Activated T-cell treated with anti-CD3 and anti-CD28 coated beads, Interleukin-2, amount 50 U/mL, for 48 hours (primary cell): ENCODE measurements around the gene CRYAB.
A peak's percentile ranks its signal among the peaks of the same experiment; 100 is the strongest.
"Not testable (repeated sequence)": the region's sequence is repeated elsewhere in the genome, so short reads cannot be mapped to it uniquely, and the experiment has no call there.

Experiments
- DNase-seq, 2 experiments: peaks; one replicate each; pipeline ENCODE4 v3.0.0-alpha.2; 2020

The CRYAB gene

DNA sequence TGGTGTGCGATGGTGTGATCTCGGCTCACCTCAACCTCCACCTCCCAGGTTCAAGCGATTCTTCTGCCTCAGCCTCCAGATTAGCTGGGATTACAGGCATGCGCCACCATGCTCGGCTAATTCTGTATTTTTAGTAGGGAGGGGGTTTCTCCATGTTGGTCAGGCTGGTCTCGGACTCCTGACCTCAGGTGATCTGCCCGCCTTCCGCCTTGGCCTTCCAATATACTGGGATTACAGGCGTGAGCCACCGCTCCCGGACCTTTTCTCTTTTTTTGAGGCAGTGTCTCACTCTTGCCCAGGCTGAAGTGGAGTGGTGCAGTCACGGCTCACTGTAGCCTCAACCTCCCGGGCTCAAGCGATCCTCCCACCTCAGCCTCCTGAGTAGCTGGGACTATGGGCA is 21.6 kb upstream of the CRYAB start:
- DNase-seq = not testable (repeated sequence)

DNA sequence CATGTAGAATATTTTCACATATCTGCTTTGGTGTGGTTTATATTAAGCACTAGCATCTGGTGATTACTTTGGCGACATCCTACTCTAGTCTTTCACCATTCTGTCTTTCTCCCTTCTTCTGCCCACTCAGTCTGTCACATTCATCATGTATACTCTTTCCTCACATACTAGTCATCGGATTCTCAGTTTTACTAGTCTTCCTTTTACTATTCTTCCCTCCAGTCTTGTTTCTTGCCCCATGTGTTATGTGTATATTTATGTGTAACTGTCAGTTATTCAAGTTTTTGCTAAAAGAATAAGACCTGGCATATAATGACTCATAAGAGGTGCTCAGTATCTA is 21.0 kb upstream of the CRYAB start:
- no peak for DNase-seq

DNA sequence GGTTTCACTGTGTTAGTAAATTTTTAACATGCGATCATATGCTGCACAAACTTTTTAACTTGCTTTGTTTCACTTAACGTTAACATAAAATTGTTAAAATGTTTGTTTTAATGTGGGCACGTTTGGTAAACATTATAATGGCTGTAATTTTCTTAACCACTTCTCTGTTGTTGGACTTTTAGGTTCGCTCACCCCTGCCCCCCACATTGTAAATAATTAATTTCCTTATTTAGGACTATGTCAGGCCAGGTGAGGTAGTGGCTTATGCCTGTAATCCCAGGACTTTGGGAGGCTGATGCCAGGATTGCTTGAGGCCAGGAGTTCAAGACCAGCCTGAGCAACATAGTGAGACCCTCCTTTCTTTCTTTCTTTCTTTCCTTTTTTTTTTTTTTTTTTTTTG is 18.9 kb upstream of the CRYAB start:
- DNase-seq = no peak

DNA sequence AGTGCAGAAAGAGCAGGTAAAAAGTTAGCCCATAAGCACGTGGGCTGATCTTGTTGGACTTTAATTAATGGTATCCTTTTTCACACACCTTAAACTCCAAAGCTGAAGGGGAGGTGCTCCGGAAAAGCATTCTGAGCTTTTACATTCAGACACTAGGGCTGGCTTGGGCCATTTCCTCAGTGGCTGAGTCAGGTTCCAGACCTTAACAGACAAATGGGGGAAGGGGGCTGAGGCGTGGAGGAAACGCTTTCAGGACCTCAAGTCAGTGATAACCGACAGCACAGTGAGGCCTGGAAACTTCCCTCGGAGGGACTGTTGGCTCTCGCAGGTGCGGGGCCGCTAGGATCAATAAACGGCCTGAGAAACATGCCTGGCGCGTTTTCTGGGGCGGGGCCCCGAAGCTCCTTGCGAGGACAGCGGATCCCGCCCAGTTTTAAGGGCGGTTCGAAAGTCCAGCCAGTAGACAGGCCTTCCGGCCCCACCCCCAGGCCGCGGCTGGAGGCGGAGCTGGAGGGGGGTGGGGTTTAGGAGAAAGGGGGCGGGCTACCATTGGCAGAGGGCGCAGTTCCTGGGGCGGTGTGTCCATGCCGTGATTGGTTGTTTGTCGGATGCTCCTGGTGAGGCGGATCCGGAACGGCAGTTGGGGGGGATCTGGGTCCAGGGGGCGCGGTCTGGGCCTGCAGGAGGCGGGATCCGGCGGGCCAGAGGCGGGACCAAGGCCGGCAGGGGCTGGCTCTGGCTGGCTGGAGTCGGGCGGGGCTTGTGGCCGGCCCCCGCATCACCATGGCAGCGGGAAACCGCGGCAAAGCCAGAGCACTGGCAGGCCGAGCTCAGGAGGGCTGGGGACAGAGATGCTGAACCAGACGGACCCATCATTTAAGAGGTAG is 15.2 kb upstream of the CRYAB start:
- peak; percentile 98 to 99 for DNase-seq

DNA sequence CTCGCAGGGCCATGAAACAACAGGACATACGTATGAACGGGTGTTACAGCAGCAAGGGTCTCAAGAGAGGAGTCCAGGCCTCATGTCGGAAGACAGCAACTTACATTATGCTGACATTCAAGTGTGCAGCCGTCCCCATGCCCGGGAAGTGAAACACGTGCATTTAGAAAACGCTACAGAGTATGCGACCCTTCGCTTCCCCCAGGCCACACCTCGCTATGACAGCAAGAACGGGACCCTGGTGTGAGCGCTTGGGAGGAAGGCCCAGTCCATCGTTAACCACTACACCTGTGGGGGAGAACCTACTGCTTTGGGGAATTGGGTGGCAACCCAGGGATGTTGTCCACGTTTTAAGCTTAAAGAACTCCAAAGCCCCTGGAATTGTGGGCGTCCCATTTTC is 14.4 kb upstream of the CRYAB start:
- no peak for DNase-seq

DNA sequence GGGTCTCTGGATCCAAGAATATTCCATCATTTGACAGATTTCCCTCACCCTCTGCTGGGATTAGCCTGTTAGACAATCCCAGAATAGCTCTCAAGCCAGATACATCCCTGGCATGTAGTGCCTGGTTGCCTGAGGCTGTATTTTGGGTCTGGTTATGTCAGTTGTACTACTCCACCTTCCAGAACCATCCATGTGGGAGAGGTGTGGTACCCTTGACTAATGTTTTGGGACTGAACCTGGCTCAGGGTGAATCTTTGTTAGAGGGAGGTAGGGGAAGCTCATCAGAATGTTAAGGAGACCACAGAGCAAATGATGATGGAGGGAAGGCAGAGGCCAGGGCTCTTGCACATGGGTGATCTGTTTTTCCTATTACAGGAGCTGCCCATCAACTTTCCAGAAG is 12.4 kb upstream of the CRYAB start:
- DNase-seq = no peak

DNA sequence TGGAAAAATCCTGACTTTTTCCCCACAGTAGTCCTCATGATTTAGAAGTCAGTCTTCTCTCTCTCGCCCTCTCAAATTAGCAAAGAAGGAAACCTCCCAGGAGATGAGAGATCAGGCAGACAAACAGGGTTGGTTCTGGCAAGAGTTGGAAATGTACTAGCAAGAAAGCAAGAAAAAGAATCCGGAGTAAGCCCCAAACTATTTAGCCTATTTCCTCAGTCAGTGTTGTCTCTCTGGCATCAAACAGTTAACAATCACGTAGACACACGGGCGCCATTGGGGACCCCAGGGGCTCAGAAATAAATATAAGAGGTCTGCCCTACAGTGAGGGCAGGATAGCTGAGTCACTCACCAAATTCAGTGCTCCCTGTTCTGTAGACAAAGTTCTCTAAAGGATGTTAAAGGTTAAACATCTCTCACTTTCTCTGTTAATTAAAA is 11.8 kb upstream of the CRYAB start:
- DNase-seq = no peak

DNA sequence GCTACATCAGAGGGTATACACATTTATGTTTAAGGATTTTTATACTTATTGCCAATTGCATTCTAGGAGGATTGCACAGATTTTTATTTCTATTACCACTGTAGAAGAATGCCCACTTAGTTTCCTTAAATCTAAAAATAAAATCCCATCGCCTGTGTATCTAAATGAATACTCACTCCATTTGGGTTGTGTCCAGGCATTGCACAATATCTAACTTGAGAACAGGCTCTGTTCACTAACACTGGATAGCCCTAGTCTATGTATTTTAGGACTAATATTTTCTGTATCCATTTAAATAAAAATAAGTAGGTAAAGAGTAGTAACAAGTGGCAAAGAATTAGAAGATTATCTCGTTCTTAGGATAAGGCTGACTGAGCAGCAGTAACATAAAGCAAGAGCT is 11.2 kb upstream of the CRYAB start:
- no peak for DNase-seq

DNA sequence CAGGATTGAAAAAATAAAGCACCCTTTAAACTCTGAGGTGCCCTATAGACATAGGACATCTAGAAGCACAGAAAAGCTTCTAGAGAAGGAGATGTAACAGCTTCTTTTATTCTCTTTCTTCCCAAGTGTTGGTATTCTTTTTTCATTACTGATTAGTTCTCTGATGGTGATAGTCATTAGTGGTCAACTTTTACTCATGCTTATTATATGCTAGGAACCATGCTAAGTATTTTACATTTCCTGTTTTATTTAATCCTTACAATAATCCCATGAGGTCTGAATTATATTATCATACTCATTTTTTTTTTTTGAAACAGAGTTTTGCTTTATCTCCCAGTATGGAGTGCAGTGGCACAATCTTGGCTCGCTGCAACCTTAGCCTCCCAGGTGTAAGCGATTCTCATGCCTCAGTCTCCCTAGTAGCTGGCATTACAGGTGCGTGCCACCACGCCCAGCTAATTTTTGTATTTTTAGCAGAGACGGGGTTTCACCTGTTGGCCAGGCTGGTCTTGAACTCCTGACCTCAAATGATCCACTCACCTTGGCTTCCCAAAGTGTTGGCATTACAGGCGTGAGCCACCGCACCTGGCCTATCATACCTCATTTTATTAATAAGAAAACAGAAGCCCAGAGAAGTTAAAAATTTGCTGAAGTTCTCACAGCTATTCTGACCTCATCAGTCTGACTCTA is 10.1 kb upstream of the CRYAB start:
- DNase-seq = no peak

DNA sequence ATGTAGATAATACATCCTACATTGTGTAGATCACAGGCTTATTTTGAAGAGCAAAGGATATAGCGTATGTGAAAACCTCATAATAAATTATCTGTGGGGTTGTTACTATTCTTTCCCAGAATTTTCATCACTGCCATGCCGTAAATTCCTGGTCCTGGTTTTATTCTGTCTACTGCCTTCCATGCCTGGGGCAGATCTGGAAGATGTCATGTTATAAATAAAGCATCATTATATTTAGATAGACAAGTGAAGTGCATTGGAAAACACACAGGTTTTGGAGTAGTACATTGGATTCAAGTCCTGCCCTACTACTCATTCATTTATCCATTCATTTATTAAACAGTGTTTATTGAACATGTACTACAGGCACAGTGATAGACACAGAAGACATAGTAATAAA is 9.3 kb upstream of the CRYAB start:
- no peak for DNase-seq

DNA sequence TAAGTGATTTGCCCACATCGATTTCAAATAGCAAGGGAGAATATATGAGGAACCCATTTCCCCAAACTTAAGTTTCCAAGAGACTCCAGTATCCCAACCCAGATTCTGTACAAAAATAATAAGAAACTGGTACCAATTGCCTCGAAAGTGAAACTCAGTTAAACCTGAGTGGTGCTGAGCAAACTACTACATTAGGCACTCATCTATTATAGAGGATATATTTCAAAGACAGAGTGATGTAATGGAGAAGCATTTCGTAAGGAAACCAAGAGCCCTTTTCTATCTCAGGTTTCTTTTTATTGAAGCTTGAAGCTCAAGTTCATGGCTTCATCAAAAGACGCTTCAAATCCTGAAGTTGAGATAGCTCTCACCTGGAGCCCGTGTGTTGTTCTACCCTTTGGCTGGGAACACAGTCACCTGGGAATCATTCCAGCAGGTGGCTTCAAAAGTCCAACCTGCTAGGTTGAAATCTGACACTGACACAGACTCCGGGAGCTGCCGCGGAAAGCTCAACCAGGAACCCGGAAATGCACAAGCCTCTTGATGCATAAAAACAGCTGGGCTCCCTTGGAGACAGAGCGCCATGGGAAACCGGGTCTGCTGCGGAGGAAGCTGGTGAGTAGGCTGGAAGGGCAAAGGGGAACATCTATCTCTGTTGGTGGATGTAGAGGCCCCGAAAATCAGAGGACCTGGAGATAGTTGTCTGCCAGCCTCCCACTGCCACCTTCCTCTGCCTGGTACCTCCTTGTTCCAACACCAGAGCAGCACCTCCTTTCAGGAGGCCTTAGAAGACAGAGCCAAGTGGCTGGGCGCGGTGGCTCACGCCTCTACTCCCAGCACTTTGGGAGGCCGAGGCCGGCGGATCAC is 7.1 kb upstream of the CRYAB start, which contains the start of gene C11orf52:
Gene C11orf52 (plus strand): TSS at position 524 of the 867 bp plus-strand sequence. CDS start 60 bp downstream, at position 584.
- no peak for DNase-seq

DNA sequence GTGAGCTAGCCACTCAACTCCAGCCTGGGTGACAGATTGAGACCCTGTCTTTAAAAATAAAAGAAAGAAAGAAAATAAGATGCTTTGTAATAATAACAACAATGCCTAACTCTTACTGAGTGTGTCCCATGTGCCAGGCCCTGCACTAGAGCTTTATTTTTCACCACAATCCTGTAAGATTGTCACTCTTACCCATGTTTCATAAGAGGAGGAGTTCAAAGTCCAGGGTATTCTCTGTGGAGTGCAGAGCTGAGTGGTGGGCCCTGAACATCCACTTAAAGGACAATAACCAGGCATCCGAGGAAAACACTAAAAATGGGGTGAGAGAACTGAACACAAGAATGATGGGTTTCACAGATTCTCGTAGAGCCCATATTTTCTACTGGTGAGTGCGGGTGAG is 6.2 kb upstream of the CRYAB start:
- no peak for DNase-seq

DNA sequence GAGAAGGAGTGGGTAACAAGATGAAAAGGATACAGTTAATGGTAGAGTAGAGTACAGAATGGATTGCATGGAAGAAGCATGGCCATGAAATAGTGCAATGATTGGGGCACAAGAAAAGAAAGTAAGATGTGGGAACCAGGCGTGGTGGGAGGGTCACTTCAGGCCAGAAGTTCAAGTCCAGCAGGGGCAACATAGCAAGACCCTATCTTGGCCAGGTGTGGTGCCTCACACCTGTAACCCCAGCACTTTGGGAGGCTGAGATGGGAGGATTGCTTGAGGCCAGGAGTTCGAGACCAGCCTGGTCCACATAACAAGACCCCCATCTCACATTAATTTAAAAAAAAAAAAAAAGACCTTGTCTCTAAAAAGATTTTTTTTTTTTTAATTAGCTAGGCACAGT is 5.7 kb upstream of the CRYAB start:
- no peak for DNase-seq

DNA sequence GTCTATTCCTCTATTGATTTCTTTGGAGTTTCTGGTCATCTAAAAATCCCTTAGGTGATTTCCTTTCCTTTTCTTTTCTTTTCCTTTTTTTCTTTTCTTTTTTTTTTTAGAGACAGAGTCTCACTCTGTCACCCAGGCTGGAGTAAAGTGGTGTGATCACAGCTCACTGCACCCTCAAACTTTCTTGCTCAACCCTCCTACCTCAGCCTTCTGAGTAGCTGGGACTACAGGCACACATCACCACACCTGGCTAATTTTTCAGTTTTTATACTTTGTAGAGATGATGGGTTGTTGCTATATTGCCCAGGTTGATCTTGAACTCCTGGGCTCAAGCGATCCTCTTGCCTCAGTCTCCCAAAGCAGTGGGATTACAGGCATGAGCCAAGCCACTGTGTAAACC is 5.2 kb upstream of the CRYAB start:
- no peak for DNase-seq

DNA sequence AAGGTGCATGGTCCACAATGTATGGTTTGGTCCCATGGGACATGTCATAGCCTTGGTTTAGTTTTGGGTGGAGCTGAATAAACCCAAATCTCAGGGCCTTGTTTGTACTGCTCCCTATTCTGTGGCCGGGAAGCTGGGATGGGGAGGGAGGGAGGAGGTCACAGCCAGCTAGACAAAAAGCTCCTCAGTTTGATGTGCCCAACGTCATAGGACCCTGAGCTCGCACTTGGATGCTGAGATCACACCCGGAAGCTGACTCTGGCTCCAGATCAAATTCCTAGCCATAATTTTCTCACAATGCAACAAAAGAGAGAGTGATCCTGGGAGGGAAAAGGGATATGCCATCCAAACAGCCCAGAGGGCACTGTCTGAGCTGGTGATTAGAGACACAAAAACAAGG is 2.4 kb upstream of the CRYAB start:
- no peak for DNase-seq

DNA sequence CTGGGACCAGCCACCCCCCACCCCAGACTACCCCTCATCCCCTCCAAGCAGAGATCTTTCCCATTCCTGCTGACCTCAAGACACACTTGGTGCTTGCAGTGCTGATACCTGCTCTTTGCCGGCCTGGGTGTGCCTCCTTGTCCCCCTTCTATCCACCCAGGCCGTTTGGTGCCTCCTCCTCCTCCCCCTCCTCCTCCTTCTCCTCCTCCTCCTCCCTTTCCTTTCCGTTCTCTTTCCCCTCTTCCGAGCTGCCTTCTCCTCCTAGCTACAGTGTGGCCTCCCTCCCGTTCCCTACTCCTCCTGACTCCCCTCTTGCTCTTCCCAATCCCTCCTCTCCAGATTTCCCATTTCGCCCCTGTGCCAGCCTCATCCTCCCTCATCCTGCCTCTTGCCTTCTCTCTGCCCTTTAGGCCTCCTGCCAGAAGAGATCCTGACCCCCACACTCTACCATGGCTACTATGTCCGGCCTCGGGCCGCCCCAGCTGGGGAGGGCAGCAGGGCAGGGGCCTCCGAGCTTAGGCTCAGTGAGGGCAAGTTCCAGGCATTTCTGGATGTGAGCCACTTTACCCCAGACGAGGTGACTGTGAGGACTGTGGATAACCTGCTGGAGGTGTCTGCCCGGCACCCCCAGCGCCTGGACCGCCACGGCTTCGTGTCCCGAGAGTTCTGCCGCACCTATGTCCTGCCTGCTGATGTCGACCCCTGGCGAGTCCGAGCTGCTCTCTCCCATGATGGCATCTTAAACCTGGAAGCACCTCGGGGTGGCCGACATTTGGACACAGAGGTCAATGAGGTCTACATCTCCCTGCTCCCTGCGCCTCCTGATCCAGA is 1.7 kb upstream of the CRYAB start:
- no peak for DNase-seq

DNA sequence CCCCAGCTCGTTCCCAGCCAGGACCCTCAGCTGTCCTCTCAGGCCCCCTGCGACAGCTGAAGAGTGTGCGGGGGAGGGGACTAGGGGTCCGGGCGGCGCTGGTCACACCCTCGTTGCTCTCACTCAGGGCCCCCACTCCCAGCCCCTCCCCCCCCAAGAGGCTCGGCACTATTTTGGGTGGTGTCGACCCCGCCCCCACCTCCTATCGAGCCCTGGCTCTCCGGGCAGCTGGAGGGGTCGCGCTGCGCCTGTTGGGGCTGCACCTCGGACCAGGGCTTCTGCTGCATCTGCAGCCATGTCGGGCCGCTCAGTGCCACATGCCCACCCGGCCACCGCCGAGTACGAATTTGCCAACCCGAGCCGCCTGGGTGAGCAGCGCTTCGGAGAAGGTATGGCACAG is 965 bp upstream of the CRYAB start, which contains the start of gene HSPB2:
Gene HSPB2 (plus strand): TSS at position 200 of the 400 bp plus-strand sequence. CDS start 96 bp downstream, at position 296.
- no peak for DNase-seq

DNA sequence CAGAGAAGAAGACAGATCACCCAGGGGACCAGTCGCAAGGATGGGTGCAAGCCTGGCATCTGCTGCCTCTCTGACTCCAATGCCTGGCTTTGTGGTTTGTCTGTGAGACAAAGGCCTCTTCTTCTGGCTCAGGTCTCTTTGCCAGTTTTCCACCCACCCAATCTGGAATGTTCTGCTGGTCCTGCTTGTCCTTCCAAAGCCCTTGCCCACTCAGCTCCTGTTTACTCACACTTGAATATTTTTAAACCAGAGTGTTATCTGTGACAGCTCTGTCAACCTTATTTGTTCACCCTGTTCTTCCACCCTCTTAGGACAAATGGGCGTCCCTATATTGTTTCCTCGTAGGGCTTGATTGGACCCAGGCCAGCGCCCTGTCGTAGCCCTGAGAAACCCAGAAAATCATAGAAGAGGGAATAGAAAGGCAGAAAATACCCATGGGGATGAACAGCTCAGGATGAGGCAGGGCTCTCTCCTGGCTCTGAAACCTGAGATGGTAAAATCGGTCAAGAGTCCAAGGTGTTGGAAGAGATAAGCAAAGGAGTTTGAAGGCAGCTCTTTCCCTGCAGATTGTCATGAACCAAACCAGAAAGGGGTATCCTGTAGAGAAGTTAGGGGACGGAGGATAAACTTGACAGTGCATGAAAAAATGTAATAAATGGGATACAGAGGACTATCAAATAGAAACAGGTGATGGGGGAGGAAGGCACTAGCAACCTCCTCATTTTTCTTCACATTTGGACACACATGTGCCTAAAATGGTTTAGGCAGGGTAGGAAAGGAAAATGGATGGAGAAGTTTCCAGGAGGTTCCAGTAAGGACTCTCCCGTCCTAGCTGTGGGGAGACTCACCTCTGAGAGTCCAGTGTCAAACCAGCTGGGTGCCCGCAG is 651 bp downstream of the CRYAB start:
- no peak for DNase-seq

DNA sequence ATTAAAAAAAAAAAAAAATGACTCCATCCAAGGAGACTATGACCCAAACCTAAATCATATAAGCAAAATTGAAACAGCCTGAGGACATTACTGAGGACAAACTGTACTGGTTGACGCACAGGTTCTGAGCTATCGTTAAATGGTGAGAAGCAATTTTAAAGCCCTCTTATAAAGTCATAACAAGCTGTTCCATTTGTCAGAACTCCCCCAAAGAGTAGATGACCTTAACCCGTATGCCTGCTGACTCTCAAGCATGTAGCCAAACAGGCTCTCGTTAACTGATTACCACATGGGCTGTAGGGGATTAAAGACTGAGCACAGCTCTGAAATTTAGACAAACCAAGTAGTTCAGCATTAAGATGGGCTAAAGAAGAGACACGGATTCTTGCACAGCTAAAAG is 2.2 kb downstream of the CRYAB start:
- DNase-seq = no peak

DNA sequence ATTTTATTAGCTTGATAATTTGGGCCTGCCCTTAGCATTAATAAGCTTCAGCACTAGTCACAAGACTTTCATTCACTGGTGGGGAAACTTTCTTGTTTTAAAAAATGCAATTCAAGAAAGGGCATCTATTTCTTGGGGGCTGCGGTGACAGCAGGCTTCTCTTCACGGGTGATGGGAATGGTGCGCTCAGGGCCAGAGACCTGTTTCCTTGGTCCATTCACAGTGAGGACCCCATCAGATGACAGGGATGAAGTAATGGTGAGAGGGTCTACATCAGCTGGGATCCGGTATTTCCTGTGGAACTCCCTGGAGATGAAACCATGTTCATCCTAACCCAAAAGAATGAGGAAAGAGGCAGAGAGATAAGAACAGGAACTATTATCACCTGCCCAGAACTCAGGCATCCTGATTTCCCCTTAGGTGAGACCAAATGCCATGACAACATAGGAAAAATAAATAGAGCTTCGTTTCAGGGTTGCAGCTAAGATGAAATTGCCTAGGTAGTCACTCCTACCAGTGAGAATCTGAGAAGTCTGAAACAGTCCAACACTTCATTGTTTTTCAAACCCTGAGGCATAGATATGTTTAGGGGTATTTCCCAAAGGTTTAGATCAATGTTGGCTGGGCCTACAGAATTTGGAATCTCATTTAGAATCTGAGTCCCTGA is 2.8 kb downstream of the CRYAB start:
- DNase-seq = no peak

DNA sequence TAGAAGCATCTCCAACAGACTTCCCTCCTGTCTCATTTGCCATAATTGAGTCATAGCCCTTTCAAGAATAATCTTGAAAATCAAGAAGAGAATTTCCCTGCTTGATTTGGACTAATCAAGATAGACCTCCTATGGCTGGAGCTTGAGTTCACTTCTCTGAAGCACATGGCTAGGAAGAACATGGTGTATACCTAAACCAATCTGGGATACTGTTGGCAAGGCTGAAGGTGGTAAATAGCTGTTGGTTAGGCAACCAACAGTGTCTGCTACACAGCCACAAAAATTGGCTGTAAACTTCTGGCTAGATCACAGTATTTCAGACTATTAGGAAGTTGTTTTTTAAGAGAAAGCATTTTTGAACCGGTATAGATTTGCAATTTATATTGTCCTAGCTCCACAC is 4.9 kb downstream of the CRYAB start:
- no peak for DNase-seq
